IMR-90 (cell line): Measurements from ENCODE around the gene INTS11. TPM values are rescaled to one million over a fixed set of nuclear protein-coding genes. Genes with fewer than 3 reads are reported as not detected.

Source experiments
- ATAC-seq: fragments of 200-7000 bp; cut with Tn5 transposase; 2 replicates; pipeline ENCODE4 v1.9.1; 2020; ENCODE audit warnings: low read depth, mild to moderate bottlenecking, moderate library complexity
- BruUV-seq: library from RNA; stranded (reverse); fragments of 400-500 nt; replicated peaks from 2 replicates; lab custom pipeline; 2021; lab: Mats Ljungman, UMichigan
- CTCF ChIA-PET: fragments of 300-600 bp; formaldehyde crosslinking; extraction: SDS; loops from one replicate; lab custom pipeline; 2021; ENCODE audit warnings: antibody characterized with exemption; lab: Yijun Ruan, JAX
- POLR2A ChIA-PET: fragments of 300-600 bp; sonication (Branson Sonifier 250); formaldehyde crosslinking; loops from one replicate; lab custom pipeline; 2022; ENCODE audit warnings: antibody characterized with exemption; ENCODE audit not compliant: unreplicated experiment; lab: Charles Lee
- DNase-seq: peaks from one replicate; pipeline ENCODE4 v3.0.0; 2013
- H2AFZ ChIP-seq: replicated peaks from 2 replicates; pipeline ENCODE3; 2013; ENCODE audit warnings: low read length, mild to moderate bottlenecking; ENCODE audit not compliant: poor library complexity
- H2AK5ac ChIP-seq: 2 replicates; pipeline ENCODE4 v1.6.1; 2013; ENCODE audit warnings: low read depth, low read length, inconsistent platforms
- H2AK9ac ChIP-seq: replicated peaks from 2 replicates; pipeline ENCODE3; 2013; ENCODE audit warnings: mild to moderate bottlenecking, low read depth, low read length, moderate library complexity; ENCODE audit not compliant: poor library complexity
- H2BK120ac ChIP-seq: 2 replicates; pipeline ENCODE4 v1.6.1; 2013; ENCODE audit warnings: low read depth, low read length, inconsistent platforms
- H2BK15ac ChIP-seq: 3 replicates; pipeline ENCODE4 v1.6.1; 2013; ENCODE audit warnings: low read depth, low read length, inconsistent platforms
- H2BK20ac ChIP-seq: 2 replicates; pipeline ENCODE4 v1.6.1; 2013; ENCODE audit warnings: low read depth, mild to moderate bottlenecking, inconsistent platforms, low read length, moderate library complexity
- H2BK5ac ChIP-seq: 2 replicates; pipeline ENCODE4 v1.6.1; 2013; ENCODE audit warnings: mild to moderate bottlenecking, low read depth, low read length, inconsistent platforms; ENCODE audit not compliant: poor library complexity, severe bottlenecking
- H3K14ac ChIP-seq: replicated peaks from 2 replicates; pipeline ENCODE4 v1.6.1; 2013; ENCODE audit warnings: low read depth, low read length, inconsistent platforms
- H3K18ac ChIP-seq: 2 replicates; pipeline ENCODE4 v1.6.1; 2013; ENCODE audit warnings: low read depth, low read length, control low read depth
- H3K23ac ChIP-seq: 2 replicates; pipeline ENCODE4 v1.6.1; 2013; ENCODE audit warnings: low read depth, low read length, inconsistent platforms
- H3K27ac ChIP-seq: 2 replicates; pipeline ENCODE4 v1.5.1; 2013; ENCODE audit warnings: mild to moderate bottlenecking, control low read depth, low read length; ENCODE audit not compliant: insufficient read depth
- H3K27me3 ChIP-seq: 2 replicates; pipeline ENCODE4 v1.6.1; 2013; ENCODE audit warnings: low read length; ENCODE audit not compliant: control insufficient read depth, insufficient read depth
- H3K36me3 ChIP-seq: 2 replicates; pipeline ENCODE4 v1.6.1; 2013; ENCODE audit warnings: low read length, mixed read lengths; ENCODE audit not compliant: control insufficient read depth, insufficient read depth
- H3K4ac ChIP-seq: 2 replicates; pipeline ENCODE4 v1.6.1; 2013; ENCODE audit warnings: low read depth, low read length, inconsistent platforms
- H3K4me1 ChIP-seq: 2 replicates; pipeline ENCODE4 v1.6.1; 2013; ENCODE audit warnings: low read length, mixed read lengths; ENCODE audit not compliant: control insufficient read depth, insufficient read depth
- H3K4me2 ChIP-seq: 2 replicates; pipeline ENCODE4 v1.6.1; 2013; ENCODE audit warnings: low read depth, mild to moderate bottlenecking, control low read depth, low read length, moderate library complexity
- H3K4me3 ChIP-seq: 2 replicates; pipeline ENCODE4 v1.5.1; 2013; ENCODE audit warnings: low read depth, mild to moderate bottlenecking, control low read depth, low read length, moderate library complexity; ENCODE audit not compliant: insufficient read depth
- H3K56ac ChIP-seq: 2 replicates; pipeline ENCODE4 v1.6.1; 2013; ENCODE audit warnings: low read length, inconsistent platforms; ENCODE audit not compliant: insufficient read depth; ENCODE audit errors: extremely low read depth
- H3K79me1 ChIP-seq, 2 experiments: 2 replicates each; pipeline ENCODE4 v1.6.1; 2013; ENCODE audit warnings: low read length in 2 of 2, inconsistent platforms in 1 of 2, low read depth in 1 of 2
- H3K9ac ChIP-seq: 2 replicates; pipeline ENCODE4 v1.6.1; 2013; ENCODE audit warnings: low read depth, low read length, control low read depth
- H3K9me1 ChIP-seq: 2 replicates; pipeline ENCODE4 v1.6.1; 2013; ENCODE audit warnings: low read length, inconsistent platforms; ENCODE audit not compliant: insufficient read depth
- H3K9me3 ChIP-seq: 2 replicates; pipeline ENCODE4 v1.6.1; 2013; ENCODE audit warnings: low read length; ENCODE audit not compliant: control insufficient read depth, insufficient read depth
- H4K20me1 ChIP-seq: 2 replicates; pipeline ENCODE4 v1.6.1; 2013; ENCODE audit warnings: low read length, inconsistent platforms; ENCODE audit not compliant: insufficient read depth
- H4K5ac ChIP-seq: 2 replicates; pipeline ENCODE4 v1.6.1; 2013; ENCODE audit warnings: mild to moderate bottlenecking, low read depth, low read length, control low read depth
- H4K8ac ChIP-seq, 2 experiments: 2 replicates each; pipeline ENCODE4 v1.6.1; 2013; ENCODE audit warnings: low read depth in 2 of 2, low read length in 2 of 2, control low read depth in 1 of 2, inconsistent platforms in 1 of 2
- H4K91ac ChIP-seq: 2 replicates; pipeline ENCODE4 v1.6.1; 2013; ENCODE audit warnings: low read depth, low read length, inconsistent platforms; ENCODE audit not compliant: insufficient read depth
- SMC3 ChIP-seq: fragments of 150-350 bp; IDR thresholded peaks from 2 replicates; pipeline ENCODE4 v1.6.1; 2016; ENCODE audit warnings: low read depth, mild to moderate bottlenecking, antibody characterized with exemption, low read length, moderate library complexity
- WGBS, 2 experiments: methylation state at CpG; one replicate each; pipeline versions ENCODE4 v1.1.5 to v1.1.7; 2013; ENCODE audit warnings: missing lambda C conversion rate in 2 of 2; ENCODE audit not compliant: insufficient read length in 1 of 2; ENCODE audit errors: extremely low coverage in 2 of 2; 5-methylcytosine and 5-hydroxymethylcytosine counted together
- dilution Hi-C: fragments of 300-500 bp; cut with HindIII; formaldehyde crosslinking; loops from one replicate; pipeline ENCODE4 v1.14.3; 2018; ENCODE audit warnings: low sequenced_read_pairs; ENCODE audit not compliant: unreplicated experiment
- in situ Hi-C: fragments of 300-500 bp; cut with MboI; formaldehyde crosslinking; loops from 3 replicates; pipeline ENCODE4 v1.14.3; 2019; ENCODE audit warnings: low sequenced_read_pairs, inconsistent platforms, mixed read lengths
- intact Hi-C: fragments of 100-400 bp; cut with micrococcal nuclease; formaldehyde crosslinking; loops from 2 replicates; pipeline ENCODE4 v1.10.0; 2022
- polyA plus RNA-seq, 3 experiments: library from polyadenylated mRNA; depleted of rRNA; stranded (reverse); fragments of >200 nt; gene quantifications; 2 replicates each; pipeline ENCODE4 v1.2.3, GENCODE V29; 2012; ENCODE audit warnings: low replicate concordance in 1 of 3
- total RNA-seq: library from RNA; depleted of rRNA; stranded (reverse); fragments of >200 nt; gene quantifications from 2 replicates; pipeline ENCODE4 v1.2.3, GENCODE V29; 2012

The INTS11 gene
- total and polyA plus RNA-seq, 2 of the 4 experiments (the other 2 are of a cell fraction), result 56.1 to 123 TPM

- DNase-seq (no peak), ATAC-seq (no peak)
- H4K20me1 ChIP-seq, result peaks cover 29% of the 10 kb centered on the region
- no peak overlapping the region for H3K4me3 ChIP-seq
- no peak overlapping the region for H3K56ac ChIP-seq
- H2BK20ac ChIP-seq, result no peak overlapping the region
- no peaks in the 10 kb centered on the region for H3K27me3 ChIP-seq
- in situ Hi-C loops (no loop called here), dilution Hi-C loops (no loop called here), intact Hi-C loops (no loop called here)
- H3K23ac ChIP-seq, result no peak overlapping the region
- no peak overlapping the region for H2BK120ac ChIP-seq
- H3K4me1 ChIP-seq, result peaks cover 5% of the 10 kb centered on the region; the same call in 1 of the 2 replicates
- H4K91ac ChIP-seq, result no peak overlapping the region
- H2AFZ ChIP-seq, result no peak overlapping the region
- POLR2A ChIA-PET, result no interaction called here
- H3K27ac ChIP-seq, result no peak overlapping the region
- peaks cover 7 to 34% of the 10 kb centered on the region in 2 experiments; a peak in 2 of 4 replicates for H3K79me1 ChIP-seq
- H3K9me3 ChIP-seq, result no peaks in the 10 kb centered on the region
- TF ChIP-seq SMC3, result no peak
- H4K5ac ChIP-seq, result no peak overlapping the region
- no TSS peak for BruUV-seq
- H3K4me2 ChIP-seq, result no peak overlapping the region
- CTCF ChIA-PET, result no interaction called here
- peaks cover 9% of the 10 kb centered on the region for H3K9me1 ChIP-seq
- peaks cover 3% of the 10 kb centered on the region for H3K36me3 ChIP-seq
- H2AK5ac ChIP-seq, result no peak overlapping the region
- no peak overlapping the region for H3K9ac ChIP-seq
- no peak overlapping the region for H3K4ac ChIP-seq
- no peak overlapping the region for H3K14ac ChIP-seq
- 90% methylated on average over 12 of the region's 15 CpGs; no CpG with 5 or more reads in 1 of the 2 experiments for WGBS, 2 experiments
- no peak overlapping the region for H4K8ac ChIP-seq
- no peak overlapping the region for H2BK15ac ChIP-seq
- H2BK5ac ChIP-seq, result no peak overlapping the region
- no peak overlapping the region for H2AK9ac ChIP-seq
- no peak overlapping the region for H3K18ac ChIP-seq
Measured at GRCh38 chr1:1328254-1328653, 3.8 kb upstream of the INTS11 start.
